Vagina (tissue), 2 donors: ENCODE measurements around the gene ERGIC1.

Source experiments
- POLR2A ChIP-seq, 2 donors: fragments of 450-650 bp; IDR thresholded peaks; one replicate each; pipeline ENCODE4 v1.6.1; 2017; ENCODE audit warnings: antibody characterized with exemption in 2 of 2, mild to moderate bottlenecking in 2 of 2, moderate library complexity in 2 of 2
- TF ChIP-seq, protein P1 (sequence below), 3 experiments: fragments of 450-650 bp in 2 of 3; fragments of 200-600 bp in 1 of 3; sonication (generic) in 1 of 3; IDR thresholded peaks; one replicate each; pipeline ENCODE4 v1.5.1; 2017 to 2019; ENCODE audit warnings: antibody characterized with exemption in 3 of 3, mild to moderate bottlenecking in 2 of 3, moderate library complexity in 2 of 3

DNA sequence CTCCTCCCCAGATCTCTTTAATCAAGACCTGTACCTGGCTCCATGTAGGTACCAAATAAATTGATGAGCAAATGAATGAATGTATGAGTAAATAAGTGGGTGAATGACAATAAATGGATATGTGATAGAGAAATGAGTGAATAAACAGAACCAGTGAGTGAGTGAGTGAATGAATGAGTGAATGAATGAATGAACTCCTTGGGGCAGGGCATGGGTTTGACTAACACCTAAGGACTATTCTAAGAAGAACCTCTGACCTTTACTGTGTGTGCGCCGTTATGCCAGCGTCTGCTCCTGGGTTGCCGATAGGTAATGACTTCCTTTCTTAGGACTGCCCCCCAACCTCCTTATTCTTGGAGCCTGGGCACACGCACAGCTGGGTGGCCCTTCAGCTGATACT is 123.4 kb downstream of the ERGIC1 start:
- TF ChIP-seq, protein P1, sequence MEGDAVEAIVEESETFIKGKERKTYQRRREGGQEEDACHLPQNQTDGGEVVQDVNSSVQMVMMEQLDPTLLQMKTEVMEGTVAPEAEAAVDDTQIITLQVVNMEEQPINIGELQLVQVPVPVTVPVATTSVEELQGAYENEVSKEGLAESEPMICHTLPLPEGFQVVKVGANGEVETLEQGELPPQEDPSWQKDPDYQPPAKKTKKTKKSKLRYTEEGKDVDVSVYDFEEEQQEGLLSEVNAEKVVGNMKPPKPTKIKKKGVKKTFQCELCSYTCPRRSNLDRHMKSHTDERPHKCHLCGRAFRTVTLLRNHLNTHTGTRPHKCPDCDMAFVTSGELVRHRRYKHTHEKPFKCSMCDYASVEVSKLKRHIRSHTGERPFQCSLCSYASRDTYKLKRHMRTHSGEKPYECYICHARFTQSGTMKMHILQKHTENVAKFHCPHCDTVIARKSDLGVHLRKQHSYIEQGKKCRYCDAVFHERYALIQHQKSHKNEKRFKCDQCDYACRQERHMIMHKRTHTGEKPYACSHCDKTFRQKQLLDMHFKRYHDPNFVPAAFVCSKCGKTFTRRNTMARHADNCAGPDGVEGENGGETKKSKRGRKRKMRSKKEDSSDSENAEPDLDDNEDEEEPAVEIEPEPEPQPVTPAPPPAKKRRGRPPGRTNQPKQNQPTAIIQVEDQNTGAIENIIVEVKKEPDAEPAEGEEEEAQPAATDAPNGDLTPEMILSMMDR (IDR thresholded peaks at IDR 0.05) = no peak
- no peak for TF ChIP-seq POLR2A (IDR thresholded peaks at IDR 0.05)
